Neural cell (in vitro differentiated cells): Measurements from ENCODE around the gene AADAT. TPM values are rescaled to one million over a fixed set of nuclear protein-coding genes. Genes with fewer than 3 reads are reported as not detected.

ENCODE experiments used
- H2AFZ ChIP-seq: fragments of 200-600, 300-800 bp; sonication (generic), shearing (Covaris generic); 2 replicates; pipeline ENCODE4 v1.6.0; 2014; ENCODE audit warnings: low read depth, mild to moderate bottlenecking, antibody characterized with exemption, low read length, moderate library complexity
- H3F3A ChIP-seq: fragments of 200-600 bp; shearing (Covaris generic); 2 replicates; pipeline ENCODE4 v1.6.1; 2016; ENCODE audit warnings: mild to moderate bottlenecking, moderate library complexity, mixed read lengths, antibody characterized with exemption, low read length; ENCODE audit not compliant: insufficient read depth, poor library complexity, severe bottlenecking
- H3K27ac ChIP-seq: fragments of 200-600, 300-800 bp; sonication (generic), shearing (Covaris generic); 2 replicates; pipeline ENCODE4 v1.5.1; 2014; ENCODE audit warnings: mild to moderate bottlenecking, low read length, moderate library complexity
- H3K27me3 ChIP-seq: fragments of 300-800, 200-600 bp; sonication (generic), shearing (Covaris generic); 2 replicates; pipeline ENCODE4 v1.6.0; 2014; ENCODE audit warnings: mild to moderate bottlenecking, low read depth, low read length, moderate library complexity; ENCODE audit not compliant: insufficient read depth
- H3K36me3 ChIP-seq: fragments of 300-800, 200-600 bp; sonication (generic), shearing (Covaris generic); 2 replicates; pipeline ENCODE4 v1.5.1; 2014; ENCODE audit warnings: mild to moderate bottlenecking, antibody characterized with exemption, low read length, moderate library complexity; ENCODE audit not compliant: insufficient read depth
- H3K4me2 ChIP-seq: fragments of 300-800, 200-600 bp; sonication (generic), shearing (Covaris generic); 2 replicates; pipeline ENCODE4 v1.6.0; 2014; ENCODE audit warnings: mild to moderate bottlenecking, low read length
- H3K4me3 ChIP-seq: fragments of 300-800, 200-600 bp; sonication (generic), shearing (Covaris generic); 2 replicates; pipeline ENCODE4 v1.5.1; 2014; ENCODE audit warnings: mild to moderate bottlenecking, low read length, moderate library complexity
- H3K79me2 ChIP-seq: fragments of 200-600 bp; shearing (Covaris generic); replicated peaks from 2 replicates; pipeline ENCODE4 v1.6.0; 2014; ENCODE audit warnings: mild to moderate bottlenecking, low read length, moderate library complexity; ENCODE audit not compliant: insufficient read depth
- H3K9ac ChIP-seq: fragments of 300-800, 200-600 bp; sonication (generic), shearing (Covaris generic); 2 replicates; pipeline ENCODE4 v1.6.1; 2016; ENCODE audit warnings: mild to moderate bottlenecking, low read length, mixed read lengths
- H3K9me2 ChIP-seq: fragments of 200-600 bp; shearing (Covaris generic); 2 replicates; pipeline ENCODE4 v1.6.1; 2016; ENCODE audit warnings: mild to moderate bottlenecking, low read length, mixed read lengths; ENCODE audit not compliant: insufficient read depth
- H3K9me3 ChIP-seq: fragments of 200-600, 300-800 bp; sonication (generic), shearing (Covaris generic); 2 replicates; pipeline ENCODE4 v1.6.1; 2016; ENCODE audit warnings: mild to moderate bottlenecking, mixed run types, low read length, moderate library complexity, mixed read lengths
- H4K20me1 ChIP-seq: fragments of 200-600 bp; shearing (Covaris generic); 2 replicates; pipeline ENCODE4 v1.6.1; 2016; ENCODE audit warnings: mild to moderate bottlenecking, mixed run types; ENCODE audit not compliant: insufficient read depth
- EP300 ChIP-seq: fragments of 450-650 bp; conservative IDR thresholded peaks from 2 replicates; pipeline ENCODE4 v1.6.1; 2014; ENCODE audit warnings: antibody characterized with exemption, mild to moderate bottlenecking, moderate library complexity; ENCODE audit not compliant: poor library complexity, severe bottlenecking
- EZH2 ChIP-seq: fragments of 200-600, 300-800 bp; shearing (Covaris generic), sonication (generic); IDR thresholded peaks from 2 replicates; pipeline ENCODE4 v1.6.1; 2014; ENCODE audit warnings: antibody characterized with exemption, low read length, borderline replicate concordance, mild to moderate bottlenecking; ENCODE audit not compliant: insufficient read depth, poor library complexity, severe bottlenecking
- MXI1 ChIP-seq: fragments of 450-650 bp; conservative IDR thresholded peaks from 2 replicates; pipeline ENCODE4 v1.6.1; 2014; ENCODE audit warnings: antibody characterized with exemption, mild to moderate bottlenecking; ENCODE audit not compliant: poor library complexity, severe bottlenecking
- POLR2AphosphoS5 ChIP-seq: IDR thresholded peaks from 2 replicates; pipeline ENCODE4 v1.6.1; 2012
- RAD21 ChIP-seq: fragments of 450-650 bp; conservative IDR thresholded peaks from 2 replicates; pipeline ENCODE4 v1.6.1; 2014; ENCODE audit warnings: antibody characterized with exemption, mild to moderate bottlenecking, moderate library complexity
- SMC3 ChIP-seq: fragments of 450-650 bp; conservative IDR thresholded peaks from 2 replicates; pipeline ENCODE4 v1.6.1; 2014; ENCODE audit warnings: antibody characterized with exemption, mild to moderate bottlenecking, moderate library complexity; ENCODE audit not compliant: poor library complexity
- TAF1 ChIP-seq: IDR thresholded peaks from 2 replicates; pipeline ENCODE4 v1.6.1; 2012; ENCODE audit warnings: low read depth
- polyA plus RNA-seq: library from polyadenylated mRNA; depleted of rRNA; stranded (reverse); fragments of >200 nt; gene quantifications from 2 replicates; pipeline ENCODE4 v1.2.3, GENCODE V29; 2014
- TF ChIP-seq, protein P1 (sequence below): fragments of 450-650 bp; IDR thresholded peaks from 2 replicates; pipeline ENCODE4 v1.5.1; 2014; ENCODE audit warnings: antibody characterized with exemption, mild to moderate bottlenecking, moderate library complexity; ENCODE audit not compliant: poor library complexity, severe bottlenecking
- TF ChIP-seq, protein P2 (sequence below): IDR thresholded peaks from 2 replicates; pipeline ENCODE4 v1.6.1; 2012; ENCODE audit warnings: borderline replicate concordance

The AADAT gene
- polyA plus RNA-seq, 1 donor from 2014 or later = 79.3 TPM

DNA sequence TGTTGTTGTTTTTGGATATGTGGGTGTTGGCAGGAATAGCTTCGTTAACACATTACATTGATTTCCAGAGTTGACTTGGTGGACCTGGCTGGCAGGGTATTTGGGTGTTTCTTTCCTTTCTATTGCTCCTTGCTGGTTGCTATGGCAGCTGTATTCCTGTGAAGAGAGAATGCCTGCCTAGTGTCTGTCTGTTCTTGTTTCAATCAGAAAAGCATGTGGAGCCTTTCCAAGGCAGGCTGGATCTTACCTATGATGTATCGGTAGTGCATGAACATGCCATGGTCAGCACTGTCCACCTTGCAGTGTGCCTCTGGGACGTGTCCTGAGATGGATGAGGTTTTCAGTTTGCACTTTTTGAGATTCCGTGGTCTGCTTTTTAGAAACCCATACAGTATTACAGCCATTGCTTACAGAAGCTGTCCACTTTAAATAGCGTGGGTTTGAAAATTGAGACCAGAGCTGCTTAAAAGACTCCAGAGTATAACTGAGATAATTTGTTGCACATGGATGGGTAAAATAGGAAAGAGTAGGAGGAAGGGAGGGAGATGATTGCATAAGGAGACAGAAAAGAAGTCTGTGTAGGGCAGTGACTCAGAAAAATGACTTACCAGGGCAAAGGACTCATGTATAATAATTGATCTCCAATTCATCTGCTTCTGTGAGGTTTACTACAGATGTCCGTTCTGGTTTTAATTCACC lies 20.0 kb upstream of the AADAT start:
- peak overlapping the region; percentile 25 for H3K9ac ChIP-seq

DNA sequence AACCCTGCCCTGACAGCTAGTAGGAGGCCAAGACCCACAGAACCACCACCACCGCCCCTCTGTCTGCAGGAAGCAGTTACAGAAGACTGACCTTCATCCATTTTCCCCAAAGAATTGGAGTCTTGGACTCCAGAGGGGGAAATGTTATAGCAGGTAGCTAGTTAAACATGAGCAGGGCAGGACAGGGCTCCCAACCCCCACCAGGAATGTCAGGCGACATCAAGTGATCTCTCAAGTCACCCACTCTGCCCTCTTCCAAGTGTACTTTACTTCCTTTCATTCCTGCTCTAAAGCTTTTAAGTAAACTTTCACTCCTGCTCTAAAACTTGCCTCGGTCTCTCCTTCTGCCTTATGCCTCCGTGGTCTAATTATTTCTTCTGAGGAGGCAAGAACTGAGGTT lies 17.1 kb upstream of the AADAT start:
- Histone ChIP-seq H3K27me3 (no peaks in the 10 kb centered on the region), H3K27ac (no peak overlapping the region), H3K79me2 (no peaks in the 10 kb centered on the region), H4K20me1 (no peaks in the 10 kb centered on the region), H3K9ac (no peak overlapping the region), H3K36me3 (no peaks in the 10 kb centered on the region), H3K9me3 (no peaks in the 10 kb centered on the region), H3F3A (no peaks in the 10 kb centered on the region), H3K4me2 (no peak overlapping the region), H3K9me2 (no peaks in the 10 kb centered on the region), H3K4me3 (no peak overlapping the region), H2AFZ (no peak overlapping the region)
- TF ChIP-seq, protein P1, sequence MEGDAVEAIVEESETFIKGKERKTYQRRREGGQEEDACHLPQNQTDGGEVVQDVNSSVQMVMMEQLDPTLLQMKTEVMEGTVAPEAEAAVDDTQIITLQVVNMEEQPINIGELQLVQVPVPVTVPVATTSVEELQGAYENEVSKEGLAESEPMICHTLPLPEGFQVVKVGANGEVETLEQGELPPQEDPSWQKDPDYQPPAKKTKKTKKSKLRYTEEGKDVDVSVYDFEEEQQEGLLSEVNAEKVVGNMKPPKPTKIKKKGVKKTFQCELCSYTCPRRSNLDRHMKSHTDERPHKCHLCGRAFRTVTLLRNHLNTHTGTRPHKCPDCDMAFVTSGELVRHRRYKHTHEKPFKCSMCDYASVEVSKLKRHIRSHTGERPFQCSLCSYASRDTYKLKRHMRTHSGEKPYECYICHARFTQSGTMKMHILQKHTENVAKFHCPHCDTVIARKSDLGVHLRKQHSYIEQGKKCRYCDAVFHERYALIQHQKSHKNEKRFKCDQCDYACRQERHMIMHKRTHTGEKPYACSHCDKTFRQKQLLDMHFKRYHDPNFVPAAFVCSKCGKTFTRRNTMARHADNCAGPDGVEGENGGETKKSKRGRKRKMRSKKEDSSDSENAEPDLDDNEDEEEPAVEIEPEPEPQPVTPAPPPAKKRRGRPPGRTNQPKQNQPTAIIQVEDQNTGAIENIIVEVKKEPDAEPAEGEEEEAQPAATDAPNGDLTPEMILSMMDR = no peak
- TF ChIP-seq POLR2AphosphoS5 (no peak), MXI1 (no peak), RAD21 (no peak), TAF1 (no peak), EP300 (no peak), SMC3 (no peak), EZH2 (no peak)
- TF ChIP-seq, protein P2, sequence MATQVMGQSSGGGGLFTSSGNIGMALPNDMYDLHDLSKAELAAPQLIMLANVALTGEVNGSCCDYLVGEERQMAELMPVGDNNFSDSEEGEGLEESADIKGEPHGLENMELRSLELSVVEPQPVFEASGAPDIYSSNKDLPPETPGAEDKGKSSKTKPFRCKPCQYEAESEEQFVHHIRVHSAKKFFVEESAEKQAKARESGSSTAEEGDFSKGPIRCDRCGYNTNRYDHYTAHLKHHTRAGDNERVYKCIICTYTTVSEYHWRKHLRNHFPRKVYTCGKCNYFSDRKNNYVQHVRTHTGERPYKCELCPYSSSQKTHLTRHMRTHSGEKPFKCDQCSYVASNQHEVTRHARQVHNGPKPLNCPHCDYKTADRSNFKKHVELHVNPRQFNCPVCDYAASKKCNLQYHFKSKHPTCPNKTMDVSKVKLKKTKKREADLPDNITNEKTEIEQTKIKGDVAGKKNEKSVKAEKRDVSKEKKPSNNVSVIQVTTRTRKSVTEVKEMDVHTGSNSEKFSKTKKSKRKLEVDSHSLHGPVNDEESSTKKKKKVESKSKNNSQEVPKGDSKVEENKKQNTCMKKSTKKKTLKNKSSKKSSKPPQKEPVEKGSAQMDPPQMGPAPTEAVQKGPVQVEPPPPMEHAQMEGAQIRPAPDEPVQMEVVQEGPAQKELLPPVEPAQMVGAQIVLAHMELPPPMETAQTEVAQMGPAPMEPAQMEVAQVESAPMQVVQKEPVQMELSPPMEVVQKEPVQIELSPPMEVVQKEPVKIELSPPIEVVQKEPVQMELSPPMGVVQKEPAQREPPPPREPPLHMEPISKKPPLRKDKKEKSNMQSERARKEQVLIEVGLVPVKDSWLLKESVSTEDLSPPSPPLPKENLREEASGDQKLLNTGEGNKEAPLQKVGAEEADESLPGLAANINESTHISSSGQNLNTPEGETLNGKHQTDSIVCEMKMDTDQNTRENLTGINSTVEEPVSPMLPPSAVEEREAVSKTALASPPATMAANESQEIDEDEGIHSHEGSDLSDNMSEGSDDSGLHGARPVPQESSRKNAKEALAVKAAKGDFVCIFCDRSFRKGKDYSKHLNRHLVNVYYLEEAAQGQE = no peak

More for the DNA sequence above, 20.0 kb upstream of the AADAT start:
- H2AFZ ChIP-seq = peak overlapping the region; percentile 25
- H3K27me3 ChIP-seq = no peaks in the 10 kb centered on the region
- no peaks in the 10 kb centered on the region for H3K9me3 ChIP-seq
- H3K9me2 ChIP-seq = no peaks in the 10 kb centered on the region
- H3K4me2 ChIP-seq = peak overlapping the region; percentile 9
- H3F3A ChIP-seq = no peaks in the 10 kb centered on the region
- H3K79me2 ChIP-seq = no peaks in the 10 kb centered on the region
- H3K4me3 ChIP-seq = peak overlapping the region; percentile 33
- H3K36me3 ChIP-seq = no peaks in the 10 kb centered on the region
- H4K20me1 ChIP-seq = no peaks in the 10 kb centered on the region
- peak overlapping the region; percentile 70 for H3K27ac ChIP-seq
- TF ChIP-seq EZH2 (no peak), POLR2AphosphoS5 (peak; percentile 39), EP300 (peak; percentile 59), MXI1 (no peak), SMC3 (peak; percentile 14), RAD21 (peak; percentile 35)
- TF ChIP-seq, protein P2 = peak; percentile 28
